Esophagus squamous epithelium (tissue), 5 donors: ENCODE data around the gene SIRPD. TPM values are rescaled to one million over a fixed set of nuclear protein-coding genes. Genes with fewer than 3 reads are reported as not detected.
"Not testable (repeated sequence)": the region's sequence is repeated elsewhere in the genome, so short reads cannot be mapped to it uniquely, and the experiment has no call there.

Experiments
- DNase-seq: peaks from one replicate; lab custom pipeline; 2025; lab: John Stamatoyannopoulos, UW
- H3K27ac ChIP-seq, 4 donors: fragments of 200-600 bp; sonication (generic); one replicate each; pipeline ENCODE4 v1.5.1; 2016 to 2019; ENCODE audit warnings: mild to moderate bottlenecking in 1 of 4
- H3K27me3 ChIP-seq, 4 donors: fragments of 200-600 bp; sonication (generic); 1 replicate in 3 of 4; 2 replicates in 1 of 4; pipeline versions ENCODE4 v1.5.1 to v1.6.0; 2017 to 2021; ENCODE audit warnings: antibody characterized with exemption in 1 of 4
- H3K36me3 ChIP-seq, 3 donors: fragments of 200-600 bp; sonication (generic); one replicate each; pipeline ENCODE4 v1.5.1; 2016 to 2019
- H3K4me1 ChIP-seq, 3 donors: fragments of 200-600 bp; sonication (generic); one replicate each; pipeline ENCODE4 v1.5.1; 2017 to 2019
- H3K4me3 ChIP-seq, 4 donors: fragments of 200-600 bp; sonication (generic); 1 replicate in 3 of 4; 2 replicates in 1 of 4; pipeline ENCODE4 v1.5.1; 2016 to 2019; ENCODE audit warnings: mild to moderate bottlenecking in 2 of 4, moderate library complexity in 1 of 4
- H3K9me3 ChIP-seq, 3 donors: fragments of 200-600 bp; sonication (generic); one replicate each; pipeline ENCODE4 v1.5.1; 2016 to 2019
- CTCF ChIP-seq, 6 experiments: fragments of 450-650 bp in 4 of 6; fragments of 200-600 bp in 2 of 6; sonication (generic) in 2 of 6; IDR thresholded peaks; one replicate each; pipeline ENCODE4 v1.5.1; 2016 to 2019; ENCODE audit warnings: antibody characterized with exemption in 6 of 6, mild to moderate bottlenecking in 4 of 6, moderate library complexity in 4 of 6
- POLR2A ChIP-seq, 4 donors: fragments of 450-650 bp; IDR thresholded peaks; one replicate each; pipeline ENCODE4 v1.6.1; 2017; ENCODE audit warnings: antibody characterized with exemption in 4 of 4, mild to moderate bottlenecking in 4 of 4, moderate library complexity in 3 of 4
- WGBS, 2 donors: methylation state at CpG; one replicate each; pipeline ENCODE4 v1.1.5; 2018; 5-methylcytosine and 5-hydroxymethylcytosine counted together
- intact Hi-C: fragments of 100-400 bp; cut with DNase I; formaldehyde crosslinking; loops from one replicate; pipeline ENCODE4 v1.15.0; 2022
- total RNA-seq, 4 donors: library from RNA; depleted of rRNA; stranded (reverse); fragments of >200 nt; gene quantifications; one replicate each; pipeline ENCODE4 v1.1.0, GENCODE V29; 2016
- donor health status: DM: yes; HTN: yes; CAD: no.

The SIRPD gene
- total RNA-seq, 4 donors from 2014 or later = not detected

- H3K36me3 ChIP-seq = no peaks in the 10 kb centered on the region
- intact Hi-C loops = loop anchor here (2.0 kb wide), 1 partner anchor 35 kb away; no protein-coding TSS in a partner anchor
- no peaks in the 10 kb centered on the region for H3K4me1 ChIP-seq
- H3K27ac ChIP-seq = no peak overlapping the region
- H3K27me3 ChIP-seq = no peaks in the 10 kb centered on the region
- WGBS, 2 donors = 86 to 97% methylated on average over 6 of the region's 6 CpGs
- no peak for TF ChIP-seq POLR2A (IDR thresholded peaks at IDR 0.05)
- no peak for TF ChIP-seq CTCF (IDR thresholded peaks at IDR 0.05)
- DNase-seq = no peak
- no peak overlapping the region for H3K4me3 ChIP-seq
- no peaks in the 10 kb centered on the region for H3K9me3 ChIP-seq
Measured at GRCh38 chr20:1579488-1579887, 22.0 kb upstream of the SIRPD start.

DNA sequence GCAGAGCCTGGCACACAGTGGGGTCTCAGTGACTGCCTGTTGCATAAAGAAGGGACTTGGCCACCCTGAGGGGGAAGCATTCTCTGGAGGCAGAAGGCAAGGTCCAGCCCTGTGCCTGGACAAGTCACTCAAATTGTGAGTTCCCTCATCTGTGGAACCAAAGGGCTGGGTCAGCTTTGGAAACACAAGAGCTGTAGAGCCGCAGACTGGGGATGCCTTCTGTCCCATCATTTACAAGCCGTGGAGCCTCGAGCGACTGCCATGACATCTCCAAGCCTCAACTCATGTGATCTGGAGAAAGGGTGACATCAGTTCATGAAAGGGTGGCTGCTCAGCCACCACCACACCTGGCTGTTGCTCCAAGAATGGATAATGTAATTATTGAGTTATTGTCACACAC is 20.4 kb upstream of the SIRPD start:
- WGBS, 2 donors = 96% methylated on average over 4 of the region's 4 CpGs; no CpG with 5 or more reads in 1 of the 2 donors
- Histone ChIP-seq H3K9me3 (no peaks in the 10 kb centered on the region), H3K27me3 (no peaks in the 10 kb centered on the region), H3K4me3 (no peak overlapping the region), H3K27ac (no peak overlapping the region), H3K4me1 (no peaks in the 10 kb centered on the region), H3K36me3 (no peaks in the 10 kb centered on the region)
- no peak for TF ChIP-seq CTCF (IDR thresholded peaks at IDR 0.05)
- TF ChIP-seq POLR2A (IDR thresholded peaks at IDR 0.05) = no peak
- no peak for DNase-seq
- intact Hi-C loops = loop anchor here (2.0 kb wide), 1 partner anchor 37 kb away; no protein-coding TSS in a partner anchor

DNA sequence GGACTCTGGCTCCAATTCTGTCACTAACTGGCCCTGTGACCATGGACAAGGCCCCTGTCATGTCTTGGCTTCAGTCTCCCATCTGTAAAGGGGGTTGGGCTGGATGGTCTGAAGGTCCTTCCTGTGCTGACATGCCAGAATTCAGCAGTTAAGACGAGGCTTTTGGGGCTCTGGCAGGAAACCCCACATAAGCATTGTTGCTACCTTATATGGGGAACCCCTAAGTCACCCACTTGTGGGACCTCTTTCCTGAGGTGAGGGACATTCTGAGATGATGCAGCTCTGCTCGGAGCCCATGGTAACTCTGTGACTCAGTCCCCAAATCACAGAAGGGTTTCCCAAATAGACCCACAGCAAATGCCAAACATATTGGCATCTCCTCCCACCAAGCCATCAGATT is 19.8 kb upstream of the SIRPD start:
- DNase-seq, H3K27me3 ChIP-seq, H3K4me1 ChIP-seq, intact Hi-C loops, H3K36me3 ChIP-seq, H3K9me3 ChIP-seq, H3K27ac ChIP-seq, H3K4me3 ChIP-seq: not testable (repeated sequence)
- WGBS, 2 donors = 49% methylated on average over 2 of the region's 2 CpGs

DNA sequence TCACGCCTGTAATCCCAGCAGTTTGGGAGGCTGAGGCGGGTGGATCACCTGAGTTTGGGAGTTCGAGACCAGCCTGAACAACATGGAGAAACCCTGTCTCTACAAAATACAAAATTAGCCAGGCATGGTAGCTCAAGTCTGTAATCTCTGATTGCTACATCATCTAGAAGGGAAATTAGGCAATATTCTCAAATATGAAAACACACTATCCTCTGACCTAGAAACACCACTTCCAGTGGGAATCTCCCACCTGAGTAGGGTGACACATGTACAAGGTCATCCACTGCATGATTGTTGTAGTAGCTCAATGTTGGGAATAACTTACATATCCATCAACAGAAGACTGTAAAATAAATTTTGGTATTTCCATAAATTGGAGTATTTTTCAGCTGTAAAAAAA is 19.1 kb upstream of the SIRPD start:
- intact Hi-C loops = no loop called here
- no peak for DNase-seq
- no peak for TF ChIP-seq POLR2A (IDR thresholded peaks at IDR 0.05)
- no peak for TF ChIP-seq CTCF (IDR thresholded peaks at IDR 0.05)

GRCh38 chr20:1576003-1576402 is 18.5 kb upstream of the SIRPD start:
- H3K27me3 ChIP-seq, H3K4me1 ChIP-seq, intact Hi-C loops, DNase-seq, H3K36me3 ChIP-seq, H3K9me3 ChIP-seq, H3K27ac ChIP-seq, H3K4me3 ChIP-seq: not testable (repeated sequence)
- no CpG with 5 or more reads among the region's 1 CpG for WGBS, 2 donors

More for the DNA sequence above, 19.1 kb upstream of the SIRPD start:
- Histone ChIP-seq H3K27me3 (no peaks in the 10 kb centered on the region), H3K4me3 (no peak overlapping the region), H3K4me1 (no peaks in the 10 kb centered on the region), H3K36me3 (no peaks in the 10 kb centered on the region), H3K27ac (no peak overlapping the region), H3K9me3 (no peaks in the 10 kb centered on the region)
- 87 to 91% methylated on average over 3 of the region's 3 CpGs for WGBS, 2 donors

DNA sequence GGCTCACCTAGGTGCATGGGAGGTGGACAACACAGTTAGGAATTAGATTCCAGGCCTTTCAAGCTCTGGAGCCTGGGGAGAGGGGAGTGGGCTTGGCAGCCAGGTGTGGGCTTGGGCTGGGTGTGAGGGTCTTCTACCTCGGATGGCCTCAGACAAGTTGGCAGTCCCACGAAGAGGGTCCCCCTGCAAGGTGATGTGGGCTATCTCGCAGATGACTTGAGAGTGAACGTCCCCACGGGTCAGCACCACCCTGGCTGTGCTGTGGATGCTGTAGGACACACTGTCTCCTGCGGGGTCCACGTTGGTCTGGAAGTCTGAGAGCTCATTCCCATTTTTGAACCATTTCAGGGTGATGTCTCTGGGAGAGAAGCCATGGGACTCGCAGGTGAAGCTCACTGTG is 14.1 kb upstream of the SIRPD start:
- H3K4me3 ChIP-seq, H3K36me3 ChIP-seq, DNase-seq, H3K27ac ChIP-seq, intact Hi-C loops, H3K9me3 ChIP-seq: not testable (repeated sequence)
- Histone ChIP-seq H3K27me3 (peaks cover 0 to 18% (median 0%) of the 10 kb centered on the region in 4 donors), H3K4me1 (peaks cover 0 to 13% (median 7%) of the 10 kb centered on the region in 3 donors)
- WGBS, 2 donors = 78 to 82% methylated on average over 4 to 7 of the region's 8 CpGs

- Histone ChIP-seq H3K27me3 (peaks cover 0 to 27% (median 0%) of the 10 kb centered on the region in 4 donors), H3K4me3 (no peak overlapping the region), H3K36me3 (no peaks in the 10 kb centered on the region), H3K9me3 (no peaks in the 10 kb centered on the region), H3K27ac (no peak overlapping the region), H3K4me1 (peaks cover 0 to 13% (median 7%) of the 10 kb centered on the region in 3 donors)
- TF ChIP-seq CTCF (IDR thresholded peaks at IDR 0.05) (no peak), POLR2A (IDR thresholded peaks at IDR 0.05) (no peak)
- DNase-seq = no peak
- intact Hi-C loops = no loop called here
- WGBS, 2 donors = 36 to 39% methylated on average over 7 of the region's 7 CpGs
Measured at GRCh38 chr20:1569415-1569881, 11.9 kb upstream of the SIRPD start.
